ENCODE results near the gene NT5DC4.

The NT5DC4 gene

GRCh38 chr2:112726487-112727190 is 5.8 kb downstream of the NT5DC4 start (continued):
- no peak for TF ChIP-seq POU6F1 (CRISPR knock-in tag; IDR thresholded peaks at IDR 0.05; ENCODE audit: borderline replicate concordance, low read depth)
- no peak for TF ChIP-seq PATZ1 (CRISPR knock-in tag; IDR thresholded peaks at IDR 0.05; ENCODE audit: borderline replicate concordance)
- TF ChIP-seq GLIS3 (CRISPR knock-in tag; IDR thresholded peaks at IDR 0.05), result no peak
- TF ChIP-seq TOX (CRISPR knock-in tag; IDR thresholded peaks at IDR 0.05; ENCODE audit: borderline replicate concordance), result no peak
- no peak for TF ChIP-seq ARNTL (CRISPR knock-in tag; IDR thresholded peaks at IDR 0.05; ENCODE audit: borderline replicate concordance, low read depth)
- no peak for TF ChIP-seq ESRRG (CRISPR knock-in tag; IDR thresholded peaks at IDR 0.05)
- TF ChIP-seq BACH2 (CRISPR knock-in tag; IDR thresholded peaks at IDR 0.05; ENCODE audit: borderline replicate concordance), result no peak
- TF ChIP-seq ISL1 (CRISPR knock-in tag; IDR thresholded peaks at IDR 0.05), result no peak

GRCh38 chr2:112727276-112728028 is 6.6 kb downstream of the NT5DC4 start:
- ATAC-seq, result no peak
- TF ChIP-seq CSRNP3 (CRISPR knock-in tag; IDR thresholded peaks at IDR 0.05), result no peak
- no peak for TF ChIP-seq SNAI2 (CRISPR knock-in tag; IDR thresholded peaks at IDR 0.05)
- TF ChIP-seq CSDC2 (CRISPR knock-in tag; IDR thresholded peaks at IDR 0.05), result no peak
- no peak for TF ChIP-seq ARNTL (CRISPR knock-in tag; IDR thresholded peaks at IDR 0.05; ENCODE audit: borderline replicate concordance, low read depth)
- TF ChIP-seq ZNF8 (CRISPR knock-in tag; IDR thresholded peaks at IDR 0.05), result no peak

- ATAC-seq, result no peak
- TF ChIP-seq SNAI2 (CRISPR knock-in tag; IDR thresholded peaks at IDR 0.05) (no peak), ZNF565 (CRISPR knock-in tag; conservative IDR thresholded peaks at IDR 0.05; ENCODE audit: low read depth) (no peak), ZNF70 (CRISPR knock-in tag; IDR thresholded peaks at IDR 0.05) (no peak), CSRNP3 (CRISPR knock-in tag; IDR thresholded peaks at IDR 0.05) (no peak), ESRRG (CRISPR knock-in tag; IDR thresholded peaks at IDR 0.05) (no peak), RARB (CRISPR knock-in tag; IDR thresholded peaks at IDR 0.05) (no peak)
These were observed 7.2 kb downstream of the NT5DC4 start for GRCh38 chr2:112728029-112728362.

GRCh38 chr2:112728378-112729175 is 7.8 kb downstream of the NT5DC4 start:
- no peak for ATAC-seq
- TF ChIP-seq CREB5 (CRISPR knock-in tag; IDR thresholded peaks at IDR 0.05; ENCODE audit: low read depth) (no peak), ZFP30 (CRISPR knock-in tag; IDR thresholded peaks at IDR 0.05) (no peak), TOX (CRISPR knock-in tag; IDR thresholded peaks at IDR 0.05; ENCODE audit: borderline replicate concordance) (no peak), TCF4 (CRISPR knock-in tag; IDR thresholded peaks at IDR 0.05; ENCODE audit: borderline replicate concordance) (no peak)

All from SK-N-SH treated with all-trans-retinoic acid at 6 μM for 48 hours (cell line).